Suprapubic skin (tissue), 4 donors: ENCODE measurements around the gene KRT36.

ENCODE experiments used
- CTCF ChIP-seq, 2 donors: fragments of 200-600 bp in 1 of 2; fragments of 450-650 bp in 1 of 2; sonication (generic) in 1 of 2; IDR thresholded peaks; one replicate each; pipeline ENCODE4 v1.5.1; 2016 to 2019; ENCODE audit warnings: antibody characterized with exemption in 2 of 2, mild to moderate bottlenecking in 1 of 2, moderate library complexity in 1 of 2
- POLR2A ChIP-seq, 2 donors: fragments of 450-650 bp; IDR thresholded peaks; one replicate each; pipeline ENCODE4 v1.6.1; 2017; ENCODE audit warnings: antibody characterized with exemption in 2 of 2, mild to moderate bottlenecking in 2 of 2, moderate library complexity in 2 of 2
- POLR2AphosphoS5 ChIP-seq, 3 donors: sonication (generic); formaldehyde crosslinking; IDR thresholded peaks; one replicate each; pipeline ENCODE4 v1.6.1; 2017; ENCODE audit warnings: antibody characterized with exemption in 3 of 3

- TF ChIP-seq CTCF (IDR thresholded peaks at IDR 0.05): no peak
- no peak for TF ChIP-seq POLR2AphosphoS5 (IDR thresholded peaks at IDR 0.05)
- TF ChIP-seq POLR2A (IDR thresholded peaks at IDR 0.05): no peak
These were observed 48.3 kb upstream of the KRT36 start for GRCh38 chr17:41537990-41538389.
